ENCODE measurements around the gene A2ML1. TPM values are rescaled to one million over a fixed set of nuclear protein-coding genes. Genes with fewer than 3 reads are reported as not detected.

The A2ML1 gene
- total and polyA plus RNA-seq, 2 of the 4 experiments (the other 2 are of a cell fraction): not detected

DNA sequence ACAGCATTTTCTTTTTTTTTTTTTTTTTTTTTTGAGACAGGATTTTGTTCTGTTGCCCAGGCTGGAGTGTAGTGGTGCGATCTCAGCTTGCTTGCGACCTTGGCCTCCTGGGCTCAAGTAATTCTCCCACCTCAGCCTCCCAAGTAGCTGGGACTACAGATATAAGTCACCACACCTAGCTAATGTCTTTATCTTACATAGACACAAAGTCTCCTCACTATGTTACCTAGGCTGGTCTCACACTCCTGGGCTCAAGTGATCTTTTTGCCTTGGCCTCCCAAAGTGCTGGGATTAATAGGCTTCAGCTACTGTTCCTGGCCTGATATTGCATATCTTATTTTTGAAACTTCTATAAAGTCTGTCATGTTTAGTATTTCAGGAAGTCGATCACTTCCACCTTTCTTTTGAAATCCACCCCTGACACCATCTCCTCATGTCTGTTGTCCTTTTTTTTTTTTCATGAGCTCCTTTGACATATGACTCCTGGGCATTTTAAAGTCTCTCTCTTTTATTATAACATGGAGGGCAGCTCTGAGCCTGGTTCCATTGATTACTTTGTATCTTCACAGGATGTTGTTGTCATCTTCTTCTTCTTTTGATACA, 5.9 kb upstream of the A2ML1 start:
- H3K9me1 ChIP-seq (ENCODE audit: insufficient read depth, low read length): no peaks in the 10 kb centered on the region
- no peak overlapping the region for H2AK9ac ChIP-seq (replicated peaks; ENCODE audit: low read depth, low read length, poor library complexity)
- intact Hi-C loops (cut with micrococcal nuclease): no loop called here
- whole genome bisulfite sequencing, 2 experiments (ENCODE audit: extremely low coverage in 2 of 2, insufficient read length in 1 of 2): no CpG with 5 or more reads among the region's 3 CpGs
- H3K9ac ChIP-seq (ENCODE audit: low read depth, low read length): no peak overlapping the region
- no peak overlapping the region for H3K14ac ChIP-seq (replicated peaks; ENCODE audit: low read depth, low read length)
- H2AK5ac ChIP-seq (ENCODE audit: low read depth, low read length): no peak overlapping the region
- no peak overlapping the region for H2BK15ac ChIP-seq (ENCODE audit: low read depth, low read length)
- no peak overlapping the region for H2AFZ ChIP-seq (replicated peaks; ENCODE audit: low read length, poor library complexity)
- H3K36me3 ChIP-seq (ENCODE audit: control insufficient read depth, insufficient read depth, low read length): no peaks in the 10 kb centered on the region
- H3K18ac ChIP-seq (ENCODE audit: low read depth, low read length): no peak overlapping the region
- in situ Hi-C loops (cut with MboI; ENCODE audit: low sequenced_read_pairs): no loop called here
- ChIA-PET POLR2A (ENCODE audit: unreplicated experiment) (interaction anchor here (0.6 kb wide), 1 partner anchor 218 kb away, joined by 9 read pairs; no protein-coding TSS in a partner anchor), CTCF (interaction anchor here (0.6 to 0.9 kb wide), 2 partner anchors 12 to 561 kb away, joined by 3 to 4 read pairs; no protein-coding TSS in a partner anchor)
- no peak overlapping the region for H4K91ac ChIP-seq (ENCODE audit: insufficient read depth, low read depth, low read length)
- H3K23ac ChIP-seq (ENCODE audit: low read depth, low read length): no peak overlapping the region
- H3K4me1 ChIP-seq (ENCODE audit: control insufficient read depth, insufficient read depth, low read length): no peaks in the 10 kb centered on the region
- no peak overlapping the region for H3K27ac ChIP-seq (ENCODE audit: insufficient read depth, low read length)
- ATAC-seq (ENCODE audit: low read depth): no peak
- H2BK5ac ChIP-seq (ENCODE audit: low read depth, low read length, poor library complexity, severe bottlenecking): no peak overlapping the region
- no peaks in the 10 kb centered on the region for H3K9me3 ChIP-seq (ENCODE audit: control insufficient read depth, insufficient read depth, low read length)
- H3K4me2 ChIP-seq (ENCODE audit: low read depth, low read length): no peak overlapping the region
- H2BK20ac ChIP-seq (ENCODE audit: low read depth, low read length): no peak overlapping the region
- H3K4ac ChIP-seq (ENCODE audit: low read depth, low read length): no peak overlapping the region
- H3K27me3 ChIP-seq (ENCODE audit: control insufficient read depth, insufficient read depth, low read length): no peaks in the 10 kb centered on the region
- H2BK120ac ChIP-seq (ENCODE audit: low read depth, low read length): no peak overlapping the region
- H4K8ac ChIP-seq (ENCODE audit: low read depth in 2 of 2, low read length in 2 of 2): no peak overlapping the region
- no peak for DNase-seq
- H4K20me1 ChIP-seq (ENCODE audit: insufficient read depth, low read length): no peaks in the 10 kb centered on the region
- TF ChIP-seq SMC3 (IDR thresholded peaks at IDR 0.05; ENCODE audit: low read depth, low read length) (no peak), MXI1 (IDR thresholded peaks at IDR 0.05; ENCODE audit: borderline replicate concordance, low read depth, low read length) (no peak), NFE2L2 (IDR thresholded peaks at IDR 0.05; ENCODE audit: low read depth, low read length) (no peak), FOS (IDR thresholded peaks at IDR 0.05; ENCODE audit: low read depth, low read length) (no peak), MAZ (IDR thresholded peaks at IDR 0.05; ENCODE audit: borderline replicate concordance, low read depth, low read length) (no peak), BHLHE40 (IDR thresholded peaks at IDR 0.05; ENCODE audit: low read depth, low read length) (no peak), CHD1 (IDR thresholded peaks at IDR 0.05; ENCODE audit: low read depth, low read length) (no peak), RCOR1 (IDR thresholded peaks at IDR 0.05; ENCODE audit: insufficient replicate concordance, low read length) (no peak), RAD21 (IDR thresholded peaks at IDR 0.05; ENCODE audit: low read length) (no peak), POLR2A (IDR thresholded peaks at IDR 0.05; ENCODE audit: low read depth, low read length) (no peak), RFX5 (IDR thresholded peaks at IDR 0.05; ENCODE audit: low read depth, low read length) (no peak), CEBPB (IDR thresholded peaks at IDR 0.05; ENCODE audit: low read depth, low read length) (no peak), MAFK (IDR thresholded peaks at IDR 0.05; ENCODE audit: low read depth, low read length) (no peak)
- TF ChIP-seq, protein P1, sequence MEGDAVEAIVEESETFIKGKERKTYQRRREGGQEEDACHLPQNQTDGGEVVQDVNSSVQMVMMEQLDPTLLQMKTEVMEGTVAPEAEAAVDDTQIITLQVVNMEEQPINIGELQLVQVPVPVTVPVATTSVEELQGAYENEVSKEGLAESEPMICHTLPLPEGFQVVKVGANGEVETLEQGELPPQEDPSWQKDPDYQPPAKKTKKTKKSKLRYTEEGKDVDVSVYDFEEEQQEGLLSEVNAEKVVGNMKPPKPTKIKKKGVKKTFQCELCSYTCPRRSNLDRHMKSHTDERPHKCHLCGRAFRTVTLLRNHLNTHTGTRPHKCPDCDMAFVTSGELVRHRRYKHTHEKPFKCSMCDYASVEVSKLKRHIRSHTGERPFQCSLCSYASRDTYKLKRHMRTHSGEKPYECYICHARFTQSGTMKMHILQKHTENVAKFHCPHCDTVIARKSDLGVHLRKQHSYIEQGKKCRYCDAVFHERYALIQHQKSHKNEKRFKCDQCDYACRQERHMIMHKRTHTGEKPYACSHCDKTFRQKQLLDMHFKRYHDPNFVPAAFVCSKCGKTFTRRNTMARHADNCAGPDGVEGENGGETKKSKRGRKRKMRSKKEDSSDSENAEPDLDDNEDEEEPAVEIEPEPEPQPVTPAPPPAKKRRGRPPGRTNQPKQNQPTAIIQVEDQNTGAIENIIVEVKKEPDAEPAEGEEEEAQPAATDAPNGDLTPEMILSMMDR (conservative IDR thresholded peaks at IDR 0.05; ENCODE audit: low read depth, low read length): no peak
- TF ChIP-seq, protein P2, sequence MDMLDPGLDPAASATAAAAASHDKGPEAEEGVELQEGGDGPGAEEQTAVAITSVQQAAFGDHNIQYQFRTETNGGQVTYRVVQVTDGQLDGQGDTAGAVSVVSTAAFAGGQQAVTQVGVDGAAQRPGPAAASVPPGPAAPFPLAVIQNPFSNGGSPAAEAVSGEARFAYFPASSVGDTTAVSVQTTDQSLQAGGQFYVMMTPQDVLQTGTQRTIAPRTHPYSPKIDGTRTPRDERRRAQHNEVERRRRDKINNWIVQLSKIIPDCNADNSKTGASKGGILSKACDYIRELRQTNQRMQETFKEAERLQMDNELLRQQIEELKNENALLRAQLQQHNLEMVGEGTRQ (IDR thresholded peaks at IDR 0.05; ENCODE audit: low read depth, low read length): no peak
- TF ChIP-seq, protein P3, sequence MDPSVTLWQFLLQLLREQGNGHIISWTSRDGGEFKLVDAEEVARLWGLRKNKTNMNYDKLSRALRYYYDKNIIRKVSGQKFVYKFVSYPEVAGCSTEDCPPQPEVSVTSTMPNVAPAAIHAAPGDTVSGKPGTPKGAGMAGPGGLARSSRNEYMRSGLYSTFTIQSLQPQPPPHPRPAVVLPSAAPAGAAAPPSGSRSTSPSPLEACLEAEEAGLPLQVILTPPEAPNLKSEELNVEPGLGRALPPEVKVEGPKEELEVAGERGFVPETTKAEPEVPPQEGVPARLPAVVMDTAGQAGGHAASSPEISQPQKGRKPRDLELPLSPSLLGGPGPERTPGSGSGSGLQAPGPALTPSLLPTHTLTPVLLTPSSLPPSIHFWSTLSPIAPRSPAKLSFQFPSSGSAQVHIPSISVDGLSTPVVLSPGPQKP (IDR thresholded peaks at IDR 0.05; ENCODE audit: borderline replicate concordance, low read depth, low read length): no peak
- H3K4me3 ChIP-seq (ENCODE audit: insufficient read depth, low read depth, low read length): no peak overlapping the region
- dilution Hi-C loops (cut with HindIII; ENCODE audit: low sequenced_read_pairs, unreplicated experiment): no loop called here
- H4K5ac ChIP-seq (ENCODE audit: low read depth, low read length): no peak overlapping the region
- no TSS peak for BruUV-seq (replicated peaks)
- no peak overlapping the region for H3K56ac ChIP-seq (ENCODE audit: extremely low read depth, insufficient read depth, low read length)
- no peaks in the 10 kb centered on the region for H3K79me1 ChIP-seq (ENCODE audit: low read depth in 1 of 2, low read length in 2 of 2)
